GM18861 (cell line): Measurements from ENCODE around the gene PHF21A.

Experiments
- ATAC-seq: cut with Tn5 transposase; IDR thresholded peaks from one replicate; pipeline ENCODE4 v1.9.1; 2021; ENCODE audit not compliant: unreplicated experiment

PHF21A gene

DNA sequence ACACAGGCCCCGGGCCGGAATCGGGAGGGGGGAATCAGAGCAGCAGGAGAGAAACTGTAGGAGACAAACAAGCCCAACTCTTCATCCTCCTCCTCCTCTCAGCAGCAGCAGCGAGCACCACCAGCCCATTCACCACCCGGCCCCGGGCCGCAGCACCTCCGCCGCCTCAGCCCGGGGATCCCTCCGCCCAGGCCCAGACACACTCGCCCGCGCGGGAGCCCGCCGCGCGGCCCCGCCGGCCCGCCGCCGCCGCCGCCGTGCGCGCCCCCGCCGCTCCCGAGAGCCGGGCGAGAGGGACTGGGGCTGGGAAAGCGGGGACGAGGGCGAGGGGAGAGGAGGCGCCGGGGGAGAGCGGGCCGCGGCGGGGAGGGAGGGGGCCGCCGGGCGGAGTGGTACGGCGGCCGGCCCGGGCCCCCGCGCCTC is at the start of gene PHF21A:
TSS of gene PHF21A (minus strand) at position 154 of the 423 bp plus-strand sequence. CDS start 37,235 bp downstream, outside the sequence.
- peak; percentile 38 for ATAC-seq

DNA sequence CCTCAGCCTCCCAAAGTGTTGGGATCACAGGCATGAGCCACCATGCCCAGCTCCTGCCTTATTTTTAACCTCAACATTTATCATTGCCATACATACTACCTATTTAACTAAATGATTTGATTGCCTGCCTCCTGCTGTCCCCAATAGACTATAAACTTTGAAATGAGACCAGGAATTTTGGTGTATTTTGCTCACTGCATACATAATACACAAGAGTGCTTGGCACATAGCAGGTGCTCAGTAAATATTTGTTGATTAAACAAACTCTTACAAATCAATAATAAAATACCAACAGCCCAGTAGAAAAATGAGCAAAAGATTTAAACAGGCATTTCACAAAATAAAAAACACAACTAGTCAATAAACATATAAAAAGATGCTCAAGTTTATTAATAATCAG is 49.5 kb upstream of the PHF21A start:
- ATAC-seq, result no peak

DNA sequence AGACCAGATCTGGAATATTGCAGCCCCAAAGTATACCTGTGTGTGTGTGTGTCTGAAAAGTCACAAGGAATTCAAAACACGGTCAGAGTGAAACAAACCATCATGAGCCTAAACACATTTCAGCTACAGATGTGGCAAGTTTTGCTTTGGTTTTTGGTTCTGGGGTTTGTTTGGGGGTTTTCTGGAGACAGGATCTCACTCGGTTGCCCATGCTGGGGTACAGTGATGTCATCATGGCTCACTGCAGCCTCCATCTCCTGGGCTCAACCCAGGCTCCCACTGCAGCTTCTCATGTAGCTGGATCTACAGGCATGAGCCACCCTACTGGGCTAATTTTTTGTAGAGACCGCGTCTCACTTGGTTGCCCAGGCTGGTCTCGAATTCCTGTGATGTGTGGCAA is 41.4 kb upstream of the PHF21A start:
- ATAC-seq, result no peak

DNA sequence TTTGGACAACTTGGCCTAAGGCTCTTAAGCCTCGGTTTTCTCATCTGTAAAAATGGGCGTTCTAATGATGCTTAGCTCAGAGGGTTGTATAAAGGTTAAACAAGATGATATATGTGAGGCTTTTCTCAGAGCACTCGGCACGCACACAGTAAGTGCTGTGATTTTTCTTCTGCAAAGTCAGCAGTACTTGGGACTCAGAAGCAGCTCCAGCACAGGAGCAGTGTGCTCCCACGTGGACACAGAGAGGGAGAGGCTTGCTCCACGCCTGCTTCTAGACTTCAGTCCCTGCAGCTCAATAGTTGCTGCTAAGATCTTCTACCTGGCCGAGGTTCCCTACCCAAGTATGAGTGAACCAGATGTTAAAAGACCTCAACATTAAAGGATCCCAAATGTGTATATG is 39.9 kb upstream of the PHF21A start:
- ATAC-seq, result no peak

DNA sequence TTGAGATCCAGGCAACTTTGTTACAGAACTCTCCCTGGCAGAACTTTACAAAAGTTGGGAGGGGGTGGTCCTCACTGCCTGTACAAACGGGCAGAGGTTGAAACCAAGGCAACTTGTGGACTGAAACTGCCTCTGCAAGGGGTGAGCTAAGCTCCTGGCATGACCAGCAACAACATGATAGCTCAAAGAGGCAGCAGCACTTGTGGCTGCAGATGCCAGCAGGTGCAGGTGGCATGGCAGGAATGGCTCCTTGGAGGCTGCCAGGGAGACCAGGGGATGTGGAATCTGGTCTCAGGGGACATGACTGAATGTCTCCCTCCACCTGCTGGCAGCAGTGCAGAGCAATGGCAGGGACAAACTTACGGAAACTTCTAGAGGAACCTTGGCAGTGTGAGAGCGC is 38.8 kb upstream of the PHF21A start:
- no peak for ATAC-seq

DNA sequence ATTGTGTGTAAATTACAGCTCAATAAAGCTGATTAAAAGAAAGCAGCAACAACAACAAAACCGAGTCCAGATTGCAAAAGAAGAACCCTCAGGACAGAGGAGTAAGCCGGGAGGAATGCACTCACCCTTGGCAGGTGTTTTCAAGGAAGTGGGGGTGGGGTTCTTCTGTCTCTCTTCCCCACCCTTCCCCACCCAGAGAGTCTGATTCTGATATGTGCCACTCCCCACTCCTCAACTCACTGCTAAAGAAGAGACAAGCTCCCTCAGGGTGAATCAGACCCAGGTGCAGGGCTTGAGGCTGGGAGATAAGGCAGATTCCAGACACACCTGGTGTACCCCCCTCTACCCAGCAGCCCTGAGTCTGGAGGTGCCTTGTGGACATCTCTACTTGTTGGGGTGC is 38.4 kb upstream of the PHF21A start:
- no peak for ATAC-seq

DNA sequence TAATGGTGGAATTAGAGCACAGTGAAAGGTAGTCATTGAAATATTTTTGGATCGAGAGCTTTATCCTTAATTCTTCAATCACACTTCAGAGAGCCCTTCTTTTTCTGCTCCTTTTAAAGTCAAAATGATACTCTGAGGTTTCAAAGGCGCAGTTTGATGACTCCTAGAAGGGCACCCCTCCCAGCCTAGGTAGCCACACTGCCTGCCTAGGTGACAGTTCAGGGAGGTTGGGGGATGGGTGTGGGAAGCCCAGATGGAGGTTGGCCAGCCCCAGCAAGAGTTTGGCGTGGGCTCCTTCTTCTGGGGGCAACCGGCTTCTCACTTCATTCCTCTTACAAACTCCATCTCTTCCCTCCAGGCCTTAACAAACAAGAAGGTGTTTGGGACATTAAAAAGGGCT is 28.6 kb upstream of the PHF21A start:
- ATAC-seq, result no peak

DNA sequence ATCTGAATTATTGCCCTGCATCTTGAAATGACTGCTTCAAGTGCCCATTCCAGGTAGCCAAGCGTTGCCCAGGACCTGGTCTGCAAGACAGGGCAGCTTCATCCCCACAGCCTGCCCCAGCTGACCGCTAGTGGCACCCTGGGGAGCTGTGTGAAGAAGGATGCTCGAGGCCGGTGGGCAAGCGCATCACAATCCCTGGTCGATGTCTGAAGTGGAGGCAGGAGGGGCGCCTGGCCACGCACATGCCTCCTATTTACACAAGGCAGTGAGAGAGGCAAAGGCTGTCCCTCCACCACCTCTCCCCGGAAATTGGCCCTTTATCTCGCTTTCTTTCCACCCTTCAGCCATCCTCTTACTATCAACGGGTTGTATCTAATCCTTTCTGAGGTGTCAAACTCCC is 28.1 kb upstream of the PHF21A start:
- ATAC-seq, result no peak

DNA sequence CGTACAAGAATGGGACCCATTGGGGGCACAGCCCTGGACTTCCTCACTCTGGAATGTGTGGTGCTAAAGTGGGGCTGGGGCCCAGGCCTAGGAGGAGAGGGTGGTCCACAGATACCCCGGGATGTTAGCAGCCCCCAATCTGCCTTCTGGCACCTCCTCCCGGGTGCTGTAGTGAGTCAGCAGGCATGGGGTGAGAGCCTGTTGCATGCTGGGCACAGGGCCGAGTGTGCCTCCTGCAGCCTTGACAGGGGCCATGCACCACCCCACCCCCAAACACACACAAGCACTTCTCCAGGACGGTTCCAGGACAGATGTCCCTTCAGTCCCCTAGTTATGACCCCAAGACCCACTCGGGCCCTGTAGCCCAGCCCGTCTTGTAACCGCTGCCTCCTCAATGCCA is 23.5 kb upstream of the PHF21A start:
- ATAC-seq, result no peak

DNA sequence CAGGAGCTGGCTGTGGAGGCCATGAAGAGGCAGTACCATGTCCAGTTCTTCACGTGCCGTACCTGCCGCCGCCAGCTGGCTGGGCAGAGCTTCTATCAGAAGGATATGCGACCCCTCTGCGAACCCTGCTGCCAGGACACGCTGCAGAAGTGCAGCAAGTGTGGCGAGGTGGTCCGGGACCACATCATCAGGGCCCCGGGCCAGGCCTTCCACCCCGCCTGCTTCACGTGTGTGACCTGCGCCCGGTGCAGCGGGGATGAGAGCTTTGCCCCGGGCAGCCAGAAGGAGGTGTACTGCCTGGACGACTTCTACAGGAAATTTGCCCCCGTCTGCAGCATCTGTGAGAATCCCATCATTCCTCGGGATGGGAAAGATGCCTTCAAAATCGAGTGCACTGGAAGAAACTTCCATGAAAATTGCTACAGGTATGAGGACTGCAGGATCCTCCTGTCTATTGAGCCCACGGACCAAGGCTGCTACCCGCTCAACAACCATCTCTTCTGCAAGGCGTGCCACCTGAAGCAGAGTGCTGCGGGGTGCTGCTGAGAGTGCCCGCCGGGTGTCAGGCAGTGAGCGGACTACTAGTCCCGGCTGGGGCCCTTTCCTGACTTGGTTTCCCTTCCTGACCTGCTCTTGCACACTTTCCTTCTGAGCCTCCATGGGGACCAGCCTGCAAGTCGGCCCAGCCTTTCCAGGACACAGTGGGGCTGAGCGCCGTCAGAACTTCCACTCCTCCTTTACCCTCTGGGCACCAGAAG is 22.0 kb upstream of the PHF21A start:
- no peak for ATAC-seq

DNA sequence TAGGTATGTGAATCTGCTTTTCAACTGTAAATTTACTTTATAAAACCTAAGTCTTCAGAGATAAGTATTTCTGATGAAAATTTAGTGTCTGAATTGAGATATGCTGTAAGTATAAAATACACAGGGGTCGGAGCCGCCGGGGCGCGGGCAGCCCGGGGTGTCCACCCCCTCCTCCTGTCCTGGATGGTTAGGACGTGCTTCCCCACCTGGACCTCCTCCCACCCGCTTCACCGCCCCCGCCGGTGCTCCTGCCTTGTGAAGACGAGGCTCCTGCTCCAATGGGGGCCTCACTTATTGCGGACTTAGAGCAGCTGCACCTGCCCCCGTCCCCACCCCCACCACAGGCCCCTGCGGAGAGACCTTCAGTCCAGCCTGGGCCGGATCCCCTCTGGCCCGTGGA is 21.3 kb upstream of the PHF21A start:
- ATAC-seq, result no peak

DNA sequence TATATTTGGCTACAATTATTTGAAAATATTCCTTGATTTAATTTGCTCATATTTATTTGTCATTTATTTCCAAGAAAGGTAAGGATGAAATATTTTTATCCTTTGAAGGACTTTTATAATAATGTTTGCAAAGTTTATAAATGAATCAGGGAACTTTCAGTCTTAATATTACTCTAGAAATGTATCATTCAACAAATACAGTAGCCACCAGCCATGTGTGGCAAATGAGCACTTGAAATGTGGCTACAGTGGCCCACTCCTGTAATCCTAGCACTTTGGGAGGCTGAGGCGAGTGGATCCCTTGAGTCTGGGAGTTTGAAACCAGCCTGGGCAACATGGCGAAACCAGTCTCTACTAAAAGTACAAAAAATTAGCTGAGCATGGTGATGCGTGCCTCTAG is 20.3 kb upstream of the PHF21A start:
- no peak for ATAC-seq

DNA sequence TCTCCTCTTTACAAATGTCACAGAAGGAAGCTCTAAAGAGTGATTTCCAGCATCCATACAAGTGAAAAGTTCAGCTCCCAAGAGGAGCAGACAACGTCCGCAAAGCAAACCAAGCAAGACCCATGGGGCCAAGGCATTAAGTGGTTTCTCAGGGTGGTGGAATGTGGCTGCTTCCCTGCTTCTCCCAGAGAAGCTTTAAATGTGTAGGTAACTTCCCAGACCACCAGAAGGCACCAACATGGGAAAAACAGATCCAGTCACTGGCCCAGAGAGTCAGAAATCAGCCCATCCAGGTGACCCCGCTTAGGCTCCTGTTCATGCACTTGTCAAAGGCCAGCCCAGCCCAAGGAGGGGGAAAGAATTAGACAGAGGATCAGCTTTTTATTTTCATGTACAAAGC is 13.3 kb upstream of the PHF21A start:
- ATAC-seq, result no peak

DNA sequence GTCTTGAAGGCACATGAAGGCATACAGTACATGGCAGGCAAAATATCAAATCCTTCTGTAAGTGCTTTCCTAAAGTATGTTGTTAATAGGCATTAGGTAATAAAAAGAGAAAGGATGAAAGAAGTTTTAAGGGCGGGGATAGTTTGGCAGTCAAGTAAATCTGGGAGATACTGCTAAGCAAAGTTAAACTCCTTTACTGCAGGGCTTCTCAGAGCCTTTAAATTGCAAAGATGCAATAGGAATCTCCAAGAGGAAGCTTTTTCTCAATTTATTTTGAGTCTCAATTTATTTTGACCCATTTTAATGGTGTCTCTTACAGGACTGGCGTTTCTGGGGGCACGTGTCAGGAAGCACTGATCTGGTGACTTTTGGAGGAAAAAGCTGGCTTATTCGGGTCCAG is 12.8 kb upstream of the PHF21A start:
- no peak for ATAC-seq

DNA sequence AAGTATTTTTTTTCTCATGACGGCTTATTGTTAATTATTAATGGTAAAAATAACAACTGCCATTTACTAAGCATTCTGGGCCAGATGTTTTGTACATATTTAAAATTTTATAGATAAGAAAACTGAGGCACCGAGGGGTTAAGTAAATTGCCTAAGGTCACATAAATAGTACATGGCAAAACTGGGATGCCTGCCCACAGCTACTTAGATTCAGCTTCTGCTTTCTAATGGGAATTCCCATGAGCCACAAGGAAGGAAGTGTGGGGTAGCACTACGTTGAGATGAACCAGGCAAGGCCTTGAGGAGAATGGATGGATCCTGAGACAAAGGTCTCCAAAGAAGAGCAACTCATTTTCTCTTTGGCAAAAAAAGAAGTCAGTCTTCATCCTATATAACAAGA is 11.9 kb upstream of the PHF21A start:
- ATAC-seq, result no peak

DNA sequence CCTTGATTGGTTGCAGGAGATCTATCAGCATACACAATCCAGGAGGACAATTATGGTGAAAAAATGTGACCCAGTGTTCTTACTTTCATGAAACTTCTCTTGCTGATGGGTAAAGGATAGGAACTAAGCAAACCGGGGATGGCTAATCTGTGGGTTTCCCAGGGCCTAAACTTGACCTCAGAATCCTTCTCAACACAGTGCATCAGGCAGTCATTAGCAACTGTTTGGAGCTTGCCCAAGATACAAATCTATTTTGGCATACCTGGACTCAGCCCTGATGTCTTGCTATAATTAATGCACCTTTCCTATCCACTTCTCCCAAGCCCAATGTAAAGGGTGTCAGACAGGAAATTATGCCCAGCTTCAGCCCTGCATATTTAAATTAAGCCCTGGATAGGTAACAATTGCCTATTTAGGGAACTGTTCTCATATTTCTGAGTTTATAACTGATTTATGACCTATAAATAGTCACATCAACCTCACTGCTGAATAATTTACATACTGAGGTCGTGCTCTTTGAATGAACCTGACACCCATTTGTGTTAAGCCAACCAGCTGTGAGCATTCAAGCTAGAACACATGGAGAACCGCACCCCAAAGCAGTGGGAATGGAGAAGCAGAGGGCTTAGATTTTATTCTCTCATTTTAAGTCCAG is 9.2 kb upstream of the PHF21A start:
- no peak for ATAC-seq

DNA sequence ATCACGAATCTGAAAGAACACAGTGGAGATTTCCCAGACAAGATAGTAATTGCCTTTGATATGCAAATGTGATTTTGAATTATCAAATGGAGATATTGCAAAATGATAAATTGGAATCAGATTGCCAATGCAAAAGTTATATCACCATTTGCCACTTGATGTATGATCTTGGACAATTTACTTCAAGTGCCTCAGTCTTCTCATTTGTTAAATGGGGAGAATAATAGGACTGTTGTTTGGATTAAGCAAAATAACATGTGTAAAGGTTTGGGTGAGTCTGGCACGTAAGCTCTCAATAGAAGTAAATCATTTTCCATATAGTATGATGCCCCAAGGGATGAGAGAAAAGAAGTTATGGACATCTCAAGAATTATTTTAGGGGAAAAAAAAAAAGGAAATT is 7.9 kb upstream of the PHF21A start:
- ATAC-seq, result no peak

DNA sequence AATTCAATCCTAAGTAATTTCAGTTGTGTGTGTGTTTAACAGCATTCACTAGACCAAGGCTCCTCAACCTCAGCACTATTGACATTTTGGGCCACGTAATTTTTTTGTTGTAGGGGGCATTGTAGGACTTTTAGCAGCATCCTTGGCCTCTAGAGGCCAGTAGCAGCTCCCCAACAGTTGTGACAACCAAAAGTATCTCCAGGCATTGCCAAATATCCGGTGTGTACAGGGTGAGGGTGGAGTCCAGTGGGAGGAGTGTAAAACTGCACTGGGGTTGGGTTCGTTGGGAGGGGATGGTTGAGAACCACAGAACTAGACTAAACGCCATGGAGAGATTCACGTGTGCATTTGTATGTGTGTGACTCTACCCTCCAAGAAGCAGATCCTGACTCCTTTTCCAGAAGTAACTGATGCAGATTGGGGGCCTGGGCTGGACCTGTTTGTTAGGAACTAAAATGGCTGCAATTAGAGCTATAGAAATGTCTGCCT is 5.9 kb upstream of the PHF21A start:
- ATAC-seq, result no peak

DNA sequence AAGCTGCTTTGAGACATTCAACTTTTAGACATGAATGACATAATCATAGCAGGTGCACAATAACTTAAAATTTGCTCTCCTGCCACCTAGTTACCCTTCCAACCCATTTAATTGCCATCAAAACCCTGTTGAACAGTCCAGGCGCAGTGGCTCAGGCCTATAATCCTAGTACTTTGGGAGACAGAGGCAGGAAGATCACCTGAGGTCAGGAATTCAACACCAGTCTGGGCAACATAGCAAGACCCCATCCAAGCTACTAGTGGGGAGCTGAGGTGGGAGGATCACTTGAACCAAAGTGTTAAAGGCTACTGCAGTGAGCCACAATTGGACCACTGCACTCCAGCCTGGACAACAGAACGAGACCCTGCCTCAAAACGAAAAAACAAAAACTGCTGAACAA is 4.0 kb upstream of the PHF21A start:
- ATAC-seq, result no peak

DNA sequence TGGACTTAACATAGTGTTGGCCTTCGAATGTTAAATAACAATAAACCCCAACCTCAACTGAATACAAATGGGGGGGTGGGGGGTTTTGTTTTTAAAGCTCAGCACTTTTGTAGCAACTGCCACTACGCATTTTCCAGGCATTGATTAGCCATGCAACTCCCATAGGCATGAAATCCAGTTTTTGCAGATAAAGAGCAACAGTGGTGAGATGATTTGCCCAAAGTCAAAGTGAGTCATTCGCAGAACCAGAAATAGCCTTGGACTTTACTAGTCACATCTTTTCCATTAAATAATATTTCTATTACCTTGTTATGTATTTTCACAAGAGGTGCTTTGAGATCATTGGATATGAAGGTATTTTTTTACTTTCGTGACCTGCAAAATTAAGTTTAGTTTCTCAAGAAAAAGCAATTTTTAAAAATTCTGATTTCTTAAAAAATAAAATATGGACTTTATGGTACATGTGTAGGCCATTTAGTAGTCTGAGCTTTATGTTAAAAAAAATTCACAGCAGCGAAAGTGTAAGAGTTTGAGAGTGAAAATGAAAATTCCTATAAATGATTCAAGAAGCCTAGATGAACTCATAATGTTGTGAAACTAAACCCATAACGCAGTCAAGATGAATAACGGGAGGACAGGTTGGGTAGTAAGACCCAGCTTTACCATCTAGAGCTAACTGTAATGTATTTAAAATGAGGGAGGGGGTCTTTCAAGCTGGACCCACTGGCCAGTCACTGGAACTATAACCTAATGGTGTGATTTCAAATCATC is 1.9 kb upstream of the PHF21A start:
- ATAC-seq, result no peak

DNA sequence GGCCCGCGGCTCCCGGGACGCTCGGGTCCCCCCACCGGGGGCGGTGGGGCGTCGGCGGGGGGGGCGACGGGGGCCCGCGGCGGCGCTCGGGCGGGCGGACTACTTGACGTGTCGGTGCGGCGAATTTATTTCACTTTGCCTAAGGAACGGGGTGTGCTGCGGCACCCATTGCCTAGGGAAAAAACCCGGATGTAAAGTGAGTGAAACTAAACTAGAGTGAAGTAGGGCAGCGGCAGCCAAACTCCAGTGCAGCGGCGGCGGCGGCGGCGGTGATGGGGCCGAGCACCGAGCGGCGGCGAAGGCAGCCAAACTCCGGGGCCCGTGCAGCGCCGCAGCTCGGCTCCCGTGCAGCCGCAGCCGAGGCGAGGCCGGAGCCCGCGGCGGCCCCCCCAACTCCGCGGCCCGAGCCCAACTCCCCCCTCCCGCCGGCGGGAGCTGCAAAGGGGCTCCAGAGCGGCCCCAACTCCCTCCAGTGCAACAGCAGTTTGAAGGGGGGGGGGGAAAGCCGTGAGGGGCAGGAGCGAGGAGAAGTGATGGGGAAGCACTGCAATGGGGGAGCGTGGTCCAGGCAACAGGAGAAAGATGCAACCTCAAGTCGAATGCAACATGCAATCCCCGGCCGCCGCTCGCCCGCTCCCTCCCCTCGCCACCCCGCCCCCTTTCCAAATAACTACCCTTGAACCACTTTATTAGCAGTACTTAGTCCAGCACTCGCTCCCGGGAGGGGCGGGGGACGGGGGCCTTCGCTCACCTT is 647 bp upstream of the PHF21A start:
- peak; percentile 38 for ATAC-seq
